Vagina (tissue), 2 donors: ENCODE results near the gene DEK.

Experiments
- POLR2AphosphoS5 ChIP-seq, 2 donors: sonication (generic); formaldehyde crosslinking; IDR thresholded peaks; one replicate each; pipeline ENCODE4 v1.9.0; 2017; ENCODE audit warnings: antibody characterized with exemption in 2 of 2, mild to moderate bottlenecking in 2 of 2, low read depth in 1 of 2; ENCODE audit not compliant: insufficient read depth in 1 of 2
- TF ChIP-seq, protein P1 (sequence below), 3 experiments: fragments of 450-650 bp in 2 of 3; fragments of 200-600 bp in 1 of 3; sonication (generic) in 1 of 3; IDR thresholded peaks; one replicate each; pipeline ENCODE4 v1.5.1; 2017 to 2019; ENCODE audit warnings: antibody characterized with exemption in 3 of 3, mild to moderate bottlenecking in 2 of 3, moderate library complexity in 2 of 3

DNA sequence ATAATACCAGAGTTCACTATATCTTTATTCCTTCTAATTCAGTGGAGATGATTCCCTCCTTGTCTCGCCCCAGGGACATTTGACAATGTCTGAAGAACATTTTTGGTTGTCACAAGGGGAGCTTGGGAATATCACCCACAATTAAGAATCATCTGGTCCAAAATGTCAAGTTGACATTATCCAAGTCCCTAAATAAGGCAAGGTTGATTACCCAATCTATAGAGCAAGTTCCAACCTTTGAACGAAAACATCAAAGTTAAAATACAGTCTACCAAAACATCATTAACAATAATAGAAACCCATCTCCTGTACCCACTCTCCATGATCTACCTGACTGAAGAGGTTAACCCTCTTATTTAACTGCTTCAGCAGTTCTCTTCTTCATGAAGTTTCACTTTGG, 15.6 kb downstream of the DEK start:
- TF ChIP-seq POLR2AphosphoS5 (IDR thresholded peaks at IDR 0.05; ENCODE audit: insufficient read depth in 1 of 2, low read depth in 1 of 2): no peak
- TF ChIP-seq, protein P1, sequence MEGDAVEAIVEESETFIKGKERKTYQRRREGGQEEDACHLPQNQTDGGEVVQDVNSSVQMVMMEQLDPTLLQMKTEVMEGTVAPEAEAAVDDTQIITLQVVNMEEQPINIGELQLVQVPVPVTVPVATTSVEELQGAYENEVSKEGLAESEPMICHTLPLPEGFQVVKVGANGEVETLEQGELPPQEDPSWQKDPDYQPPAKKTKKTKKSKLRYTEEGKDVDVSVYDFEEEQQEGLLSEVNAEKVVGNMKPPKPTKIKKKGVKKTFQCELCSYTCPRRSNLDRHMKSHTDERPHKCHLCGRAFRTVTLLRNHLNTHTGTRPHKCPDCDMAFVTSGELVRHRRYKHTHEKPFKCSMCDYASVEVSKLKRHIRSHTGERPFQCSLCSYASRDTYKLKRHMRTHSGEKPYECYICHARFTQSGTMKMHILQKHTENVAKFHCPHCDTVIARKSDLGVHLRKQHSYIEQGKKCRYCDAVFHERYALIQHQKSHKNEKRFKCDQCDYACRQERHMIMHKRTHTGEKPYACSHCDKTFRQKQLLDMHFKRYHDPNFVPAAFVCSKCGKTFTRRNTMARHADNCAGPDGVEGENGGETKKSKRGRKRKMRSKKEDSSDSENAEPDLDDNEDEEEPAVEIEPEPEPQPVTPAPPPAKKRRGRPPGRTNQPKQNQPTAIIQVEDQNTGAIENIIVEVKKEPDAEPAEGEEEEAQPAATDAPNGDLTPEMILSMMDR (IDR thresholded peaks at IDR 0.05): no peak
